OCI-LY7 (cell line): ENCODE results near the gene VAC14. TPM values are rescaled to one million over a fixed set of nuclear protein-coding genes. Genes with fewer than 3 reads are reported as not detected.
"Not testable (repeated sequence)": the region's sequence is repeated elsewhere in the genome, so short reads cannot be mapped to it uniquely, and the experiment has no call there.

Experiments
- BruUV-seq: library from RNA; stranded (reverse); fragments of 400-500 nt; replicated peaks from 2 replicates; lab custom pipeline; 2021; lab: Mats Ljungman, UMichigan
- CTCF ChIA-PET: fragments of 300-600 bp; sonication (Branson Sonifier 250); formaldehyde crosslinking; loops from one replicate; lab custom pipeline; 2022; ENCODE audit warnings: antibody characterized with exemption; ENCODE audit not compliant: unreplicated experiment; lab: Charles Lee
- POLR2A ChIA-PET: fragments of 300-600 bp; sonication (Branson Sonifier 250); formaldehyde crosslinking; loops from one replicate; lab custom pipeline; 2022; ENCODE audit warnings: antibody characterized with exemption; lab: Charles Lee
- DNase-seq: peaks from one replicate; pipeline ENCODE4 v3.0.0-alpha.2; 2015; ENCODE audit warnings: low spot score
- H2AFZ ChIP-seq: fragments of 200-600 bp; sonication (generic), shearing (Covaris generic); 2 replicates; pipeline ENCODE4 v1.6.1; 2014; ENCODE audit warnings: mild to moderate bottlenecking, antibody characterized with exemption, low read length, moderate library complexity
- H3K27ac ChIP-seq: fragments of 200-600 bp; sonication (generic); 2 replicates; pipeline ENCODE4 v1.5.1; 2014; ENCODE audit warnings: mixed run types, low read depth, mild to moderate bottlenecking, moderate library complexity, low read length, inconsistent platforms; ENCODE audit not compliant: poor library complexity, severe bottlenecking
- H3K36me3 ChIP-seq: fragments of 200-600 bp; sonication (generic); 2 replicates; pipeline ENCODE4 v1.6.1; 2014; ENCODE audit warnings: mild to moderate bottlenecking, antibody characterized with exemption, low read length, moderate library complexity, mixed read lengths; ENCODE audit not compliant: insufficient read depth
- H3K4me1 ChIP-seq: fragments of 200-600 bp; sonication (generic); 2 replicates; pipeline ENCODE4 v1.5.1; 2014; ENCODE audit warnings: mild to moderate bottlenecking, low read length; ENCODE audit not compliant: insufficient read depth, poor library complexity, severe bottlenecking
- H3K4me2 ChIP-seq: fragments of 200-600 bp; sonication (generic); 2 replicates; pipeline ENCODE4 v1.6.1; 2014; ENCODE audit warnings: mild to moderate bottlenecking, low read length
- H3K4me3 ChIP-seq: fragments of 200-600 bp; sonication (generic); 2 replicates; pipeline ENCODE4 v1.5.1; 2014; ENCODE audit warnings: mild to moderate bottlenecking, low read depth, low read length; ENCODE audit not compliant: poor library complexity, severe bottlenecking
- H3K79me2 ChIP-seq: fragments of 200-600 bp; sonication (generic); 2 replicates; pipeline ENCODE4 v1.6.1; 2016; ENCODE audit warnings: low read depth, mild to moderate bottlenecking, low read length, moderate library complexity, mixed read lengths; ENCODE audit not compliant: insufficient read depth
- H3K9me2 ChIP-seq: fragments of 200-600 bp; sonication (generic); 2 replicates; pipeline ENCODE4 v1.6.1; 2016; ENCODE audit warnings: mild to moderate bottlenecking, low read length, mixed read lengths; ENCODE audit not compliant: insufficient read depth
- H3K9me3 ChIP-seq: fragments of 200-600 bp; sonication (generic); 2 replicates; pipeline ENCODE4 v1.6.1; 2014; ENCODE audit warnings: mild to moderate bottlenecking, mixed run types, low read length, mixed read lengths
- H4K20me1 ChIP-seq: fragments of 200-600 bp; sonication (generic); 2 replicates; pipeline ENCODE4 v1.6.1; 2014; ENCODE audit warnings: mild to moderate bottlenecking, antibody characterized with exemption, low read length, moderate library complexity, mixed read lengths; ENCODE audit not compliant: insufficient read depth
- EZH2phosphoT487 ChIP-seq: fragments of 200-600 bp; sonication (generic); IDR thresholded peaks from 2 replicates; pipeline ENCODE4 v1.6.1; 2018; ENCODE audit warnings: low read depth, borderline replicate concordance, mild to moderate bottlenecking, mixed run types, antibody characterized with exemption, low read length, moderate library complexity, mixed read lengths
- intact Hi-C: fragments of 100-400 bp; cut with micrococcal nuclease; formaldehyde crosslinking; loops from one replicate; pipeline ENCODE4 v1.10.0; 2022; ENCODE audit not compliant: unreplicated experiment
- total RNA-seq, 2 experiments: library from RNA; depleted of rRNA in 1 of 2; stranded (reverse); fragments of >200 nt in 1 of 2; shearing (Covaris generic) in 1 of 2; gene quantifications; 2 replicates each; pipeline ENCODE4 v1.2.3, GENCODE V29; 2014 to 2022
- TF ChIP-seq, protein P1 (sequence below): fragments of 200-600 bp; sonication (generic); conservative IDR thresholded peaks from 2 replicates; pipeline ENCODE4 v1.5.1; 2014; ENCODE audit warnings: mild to moderate bottlenecking, antibody characterized with exemption, low read length, moderate library complexity, mixed read lengths

The VAC14 gene
- total RNA-seq, 2 experiments from 2014 or later: 37.6 to 43.1 TPM

DNA sequence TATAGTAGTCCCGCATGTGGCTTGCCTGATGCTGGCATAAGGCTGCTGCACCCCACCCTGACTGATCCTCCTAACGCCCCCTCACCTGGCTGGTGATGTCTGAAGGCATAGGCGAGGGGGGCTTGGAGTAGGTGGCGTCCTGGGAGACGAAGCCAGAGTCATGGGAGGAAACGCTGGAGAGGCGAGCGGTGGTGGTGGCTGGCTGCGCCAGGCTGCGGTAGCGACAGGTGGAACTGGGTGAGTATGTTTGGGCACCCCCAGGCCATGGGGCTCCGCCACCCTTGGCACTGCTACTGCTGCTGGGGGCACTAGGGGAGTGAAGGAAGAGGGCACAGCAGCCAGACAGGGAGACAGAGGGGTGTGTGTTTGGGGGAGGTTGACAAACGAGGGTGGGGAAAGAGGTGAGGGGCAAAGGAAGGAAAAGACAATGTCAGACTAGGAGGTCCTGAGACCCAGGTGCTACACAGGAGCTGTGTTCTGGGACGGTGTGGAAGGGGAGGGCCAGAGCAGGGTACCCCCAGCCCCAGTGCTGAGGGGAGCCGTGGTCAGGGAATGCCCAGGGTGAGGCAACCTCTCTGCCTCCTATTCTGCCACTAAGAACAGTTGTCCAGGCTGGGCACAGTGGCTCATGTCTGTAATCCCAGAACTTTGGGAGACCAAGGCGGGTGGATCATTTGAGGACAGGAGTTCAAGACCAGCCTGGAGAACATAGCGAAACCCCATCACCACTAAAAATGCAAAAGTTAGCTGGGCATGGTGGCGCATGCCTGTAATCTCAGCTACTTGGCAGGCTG, 126.5 kb downstream of the VAC14 start:
- Histone ChIP-seq H3K4me2 (no peak overlapping the region), H2AFZ (no peak overlapping the region), H3K4me1 (no peaks in the 10 kb centered on the region), H3K79me2 (no peaks in the 10 kb centered on the region), H3K36me3 (no peaks in the 10 kb centered on the region), H3K9me3 (no peaks in the 10 kb centered on the region), H3K9me2 (no peaks in the 10 kb centered on the region), H3K4me3 (no peak overlapping the region), H4K20me1 (no peaks in the 10 kb centered on the region), H3K27ac (no peak overlapping the region)
- CTCF ChIA-PET: no interaction called here
- no peak for TF ChIP-seq EZH2phosphoT487
- TF ChIP-seq, protein P1, sequence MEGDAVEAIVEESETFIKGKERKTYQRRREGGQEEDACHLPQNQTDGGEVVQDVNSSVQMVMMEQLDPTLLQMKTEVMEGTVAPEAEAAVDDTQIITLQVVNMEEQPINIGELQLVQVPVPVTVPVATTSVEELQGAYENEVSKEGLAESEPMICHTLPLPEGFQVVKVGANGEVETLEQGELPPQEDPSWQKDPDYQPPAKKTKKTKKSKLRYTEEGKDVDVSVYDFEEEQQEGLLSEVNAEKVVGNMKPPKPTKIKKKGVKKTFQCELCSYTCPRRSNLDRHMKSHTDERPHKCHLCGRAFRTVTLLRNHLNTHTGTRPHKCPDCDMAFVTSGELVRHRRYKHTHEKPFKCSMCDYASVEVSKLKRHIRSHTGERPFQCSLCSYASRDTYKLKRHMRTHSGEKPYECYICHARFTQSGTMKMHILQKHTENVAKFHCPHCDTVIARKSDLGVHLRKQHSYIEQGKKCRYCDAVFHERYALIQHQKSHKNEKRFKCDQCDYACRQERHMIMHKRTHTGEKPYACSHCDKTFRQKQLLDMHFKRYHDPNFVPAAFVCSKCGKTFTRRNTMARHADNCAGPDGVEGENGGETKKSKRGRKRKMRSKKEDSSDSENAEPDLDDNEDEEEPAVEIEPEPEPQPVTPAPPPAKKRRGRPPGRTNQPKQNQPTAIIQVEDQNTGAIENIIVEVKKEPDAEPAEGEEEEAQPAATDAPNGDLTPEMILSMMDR: no peak
- no TSS peak for BruUV-seq
- no peak for DNase-seq
- intact Hi-C loops: no loop called here
- POLR2A ChIA-PET: no interaction called here

DNA sequence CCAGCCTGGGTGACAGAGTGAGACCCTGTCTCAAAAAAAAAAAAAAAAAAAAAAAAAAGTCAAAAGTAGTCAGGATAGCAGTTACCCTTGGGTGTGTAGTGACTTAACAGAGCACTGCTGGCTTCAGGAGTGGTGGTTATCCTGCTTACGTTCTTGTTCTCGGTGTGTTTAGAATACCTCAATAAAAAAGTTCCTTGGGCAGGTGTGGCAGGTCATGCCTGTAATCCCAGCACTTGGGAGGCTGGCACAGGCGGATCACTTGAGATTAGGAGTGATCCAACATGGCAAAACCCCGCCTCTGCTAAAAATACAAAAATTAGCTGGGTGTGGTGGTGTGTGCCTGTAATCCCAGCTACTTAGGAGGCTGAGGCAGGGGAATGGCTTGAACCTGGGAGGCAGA, 130.0 kb downstream of the VAC14 start:
- H2AFZ ChIP-seq, H3K4me1 ChIP-seq, H3K79me2 ChIP-seq, H3K9me2 ChIP-seq, H4K20me1 ChIP-seq, DNase-seq, H3K9me3 ChIP-seq, CTCF ChIA-PET, H3K4me3 ChIP-seq, POLR2A ChIA-PET, BruUV-seq, H3K27ac ChIP-seq, H3K4me2 ChIP-seq, H3K36me3 ChIP-seq, intact Hi-C loops: not testable (repeated sequence)

DNA sequence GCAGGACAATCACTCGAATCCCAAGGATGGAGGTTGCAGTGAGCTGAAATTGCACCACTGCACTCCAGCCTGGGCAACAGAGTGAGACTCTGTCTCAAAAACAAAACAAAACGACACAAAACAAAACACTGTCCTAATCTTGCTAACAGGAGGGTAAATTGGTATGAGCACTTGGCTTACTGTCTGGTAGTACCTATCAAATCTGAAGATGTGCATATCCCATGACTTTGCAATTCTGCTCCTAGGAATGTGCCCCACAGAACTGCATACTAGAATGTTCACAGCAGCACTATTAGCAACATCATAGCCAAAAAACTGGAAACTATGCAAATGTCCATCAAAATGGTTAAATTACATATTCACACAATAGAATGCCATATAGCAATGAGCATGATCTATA, 130.8 kb downstream of the VAC14 start:
- CTCF ChIA-PET: no interaction called here
- no peaks in the 10 kb centered on the region for H4K20me1 ChIP-seq
- H3K9me2 ChIP-seq: no peaks in the 10 kb centered on the region
- DNase-seq: no peak
- H2AFZ ChIP-seq: no peak overlapping the region
- no peaks in the 10 kb centered on the region for H3K36me3 ChIP-seq
- no peak for TF ChIP-seq EZH2phosphoT487
- TF ChIP-seq, protein P1: no peak
- H3K79me2 ChIP-seq: no peaks in the 10 kb centered on the region
- POLR2A ChIA-PET: no interaction called here
- no peak overlapping the region for H3K27ac ChIP-seq
- no peak overlapping the region for H3K4me3 ChIP-seq
- no TSS peak for BruUV-seq
- no peaks in the 10 kb centered on the region for H3K9me3 ChIP-seq
- H3K4me1 ChIP-seq: no peaks in the 10 kb centered on the region
- H3K4me2 ChIP-seq: no peak overlapping the region
- intact Hi-C loops: no loop called here
